GM19240 (cell line): ENCODE measurements around the gene ZDHHC16.
"Not testable (repeated sequence)": the region's sequence is repeated elsewhere in the genome, so short reads cannot be mapped to it uniquely, and the experiment has no call there.

Experiments used
- DNase-seq: peaks from one replicate; pipeline ENCODE4 v3.0.0; 2011; ENCODE audit warnings: low spot score; ENCODE audit not compliant: insufficient read length

The ZDHHC16 gene

GRCh38 chr10:97445722-97446639 lies at the start of gene ZDHHC16, which contains the start of gene EXOSC1:
TSS of gene ZDHHC16 (plus strand) at chr10:97446175. CDS start at chr10:97451676, 5,501 bp downstream.
TSS of gene EXOSC1 (minus strand) at chr10:97446006. CDS start at chr10:97445985, 21 bp downstream.
- peak; percentile 96 for DNase-seq

GRCh38 chr10:97399843-97400545 lies 46.0 kb upstream of the ZDHHC16 start:
- DNase-seq: no peak

GRCh38 chr10:97400665-97401454 lies 45.1 kb upstream of the ZDHHC16 start, which contains the start of gene RRP12:
TSS of gene RRP12 (minus strand) at chr10:97401340. CDS start at chr10:97401231, 109 bp downstream.
- DNase-seq: peak; percentile 98

GRCh38 chr10:97401455-97401919 lies 44.5 kb upstream of the ZDHHC16 start:
- DNase-seq: no peak

GRCh38 chr10:97404044-97404443 lies 41.9 kb upstream of the ZDHHC16 start:
- no peak for DNase-seq

- no peak for DNase-seq
Measured at GRCh38 chr10:97406064-97406463, 39.9 kb upstream of the ZDHHC16 start.

- not testable (repeated sequence) for DNase-seq
Measured at GRCh38 chr10:97406483-97406882, 39.5 kb upstream of the ZDHHC16 start.

GRCh38 chr10:97407211-97407951 lies 38.6 kb upstream of the ZDHHC16 start:
- DNase-seq: peak; percentile 62

- no peak for DNase-seq
Measured at GRCh38 chr10:97407952-97408248, 38.1 kb upstream of the ZDHHC16 start.

- no peak for DNase-seq
Measured at GRCh38 chr10:97408496-97408992, 37.4 kb upstream of the ZDHHC16 start.

GRCh38 chr10:97411406-97411805 lies 34.6 kb upstream of the ZDHHC16 start:
- DNase-seq: no peak

- DNase-seq: no peak
Measured at GRCh38 chr10:97412891-97413304, 33.1 kb upstream of the ZDHHC16 start.

GRCh38 chr10:97416565-97416964 lies 29.4 kb upstream of the ZDHHC16 start:
- no peak for DNase-seq

GRCh38 chr10:97423757-97424098 lies 22.2 kb upstream of the ZDHHC16 start:
- DNase-seq: not testable (repeated sequence)

GRCh38 chr10:97425964-97426775 lies 19.8 kb upstream of the ZDHHC16 start, which contains the start of gene PGAM1:
TSS of gene PGAM1 (plus strand) at chr10:97426191. CDS start at chr10:97426308, 117 bp downstream.
- peak; percentile 93 for DNase-seq

- DNase-seq: no peak
Measured at GRCh38 chr10:97426776-97427570, 19.0 kb upstream of the ZDHHC16 start.

- DNase-seq: no peak
Measured at GRCh38 chr10:97427571-97428179, 18.3 kb upstream of the ZDHHC16 start.

- no peak for DNase-seq
Measured at GRCh38 chr10:97428572-97428981, 17.4 kb upstream of the ZDHHC16 start.
